CD14-positive monocyte (primary cell): ENCODE measurements around the gene MKLN1. TPM values are rescaled to one million over a fixed set of nuclear protein-coding genes. Genes with fewer than 3 reads are reported as not detected.

ENCODE experiments used
- DNase-seq, 3 donors: peaks; one replicate each; pipeline ENCODE4 v3.0.0-alpha.2; 2011 to 2022
- H2AFZ ChIP-seq: 2 replicates; pipeline ENCODE4 v1.6.0; 2012; ENCODE audit warnings: mild to moderate bottlenecking, low read depth, low read length, inconsistent platforms; ENCODE audit not compliant: insufficient read depth, poor library complexity, severe bottlenecking
- H3K27ac ChIP-seq, 2 donors: 1 replicate in 1 of 2; 2 replicates in 1 of 2; pipeline ENCODE4 v1.5.1; 2012 to 2013; ENCODE audit warnings: low read length in 2 of 2, control low read depth in 1 of 2, inconsistent platforms in 1 of 2, low read depth in 1 of 2, mild to moderate bottlenecking in 1 of 2
- H3K27me3 ChIP-seq, 2 donors: one replicate each; pipeline versions ENCODE4 v1.6.0 to v1.6.1; 2011 to 2013; ENCODE audit warnings: low read length in 2 of 2; ENCODE audit not compliant: control insufficient read depth in 2 of 2, insufficient read depth in 2 of 2
- H3K36me3 ChIP-seq, 2 donors: replicated peaks in 1 of 2; 1 replicate in 1 of 2; 2 replicates in 1 of 2; pipeline versions ENCODE4 v1.5.1 to v1.6.1; 2012 to 2013; ENCODE audit warnings: low read length in 2 of 2, control low read depth in 1 of 2, inconsistent platforms in 1 of 2, mild to moderate bottlenecking in 1 of 2; ENCODE audit not compliant: insufficient read depth in 2 of 2, control insufficient read depth in 1 of 2
- H3K4me1 ChIP-seq, 2 donors: 1 replicate in 1 of 2; 2 replicates in 1 of 2; pipeline versions ENCODE4 v1.5.1 to v1.6.1; 2012 to 2013; ENCODE audit warnings: low read length in 2 of 2, control low read depth in 1 of 2, inconsistent platforms in 1 of 2, mild to moderate bottlenecking in 1 of 2, moderate library complexity in 1 of 2; ENCODE audit not compliant: insufficient read depth in 2 of 2, control insufficient read depth in 1 of 2
- H3K4me2 ChIP-seq: replicated peaks from 2 replicates; pipeline ENCODE3; 2012; ENCODE audit warnings: low read length, moderate library complexity, mild to moderate bottlenecking; ENCODE audit not compliant: poor library complexity, severe bottlenecking; ENCODE audit errors: extremely low read depth
- H3K4me3 ChIP-seq, 3 experiments: fragments of 200-600 bp in 1 of 3; sonication (generic) in 1 of 3; replicated peaks in 1 of 3; 1 replicate in 2 of 3; 2 replicates in 1 of 3; pipeline ENCODE4 v1.5.1; 2011 to 2013; ENCODE audit warnings: low read length in 3 of 3, mild to moderate bottlenecking in 3 of 3, control low read depth in 2 of 3, low read depth in 2 of 3, inconsistent platforms in 1 of 3, moderate library complexity in 1 of 3
- H3K79me2 ChIP-seq: 2 replicates; pipeline ENCODE4 v1.6.0; 2012; ENCODE audit warnings: mild to moderate bottlenecking, control low read depth, inconsistent platforms, low read length, moderate library complexity; ENCODE audit not compliant: insufficient read depth
- H3K9ac ChIP-seq: 2 replicates; pipeline ENCODE4 v1.6.0; 2017; ENCODE audit warnings: low read length, mild to moderate bottlenecking; ENCODE audit not compliant: insufficient read depth, poor library complexity, severe bottlenecking
- H3K9me3 ChIP-seq, 2 donors: replicated peaks in 1 of 2; 1 replicate in 1 of 2; 2 replicates in 1 of 2; pipeline versions ENCODE4 v1.5.1 to v1.6.1; 2012 to 2013; ENCODE audit warnings: low read length in 2 of 2, control low read depth in 1 of 2; ENCODE audit not compliant: control insufficient read depth in 1 of 2, insufficient read depth in 1 of 2
- H4K20me1 ChIP-seq: 2 replicates; pipeline ENCODE4 v1.6.0; 2012; ENCODE audit warnings: mild to moderate bottlenecking, low read length, control low read depth, moderate library complexity; ENCODE audit not compliant: insufficient read depth
- H3K27ac Mint-ChIP-seq, 7 donors: one replicate each; pipeline ENCODE4 v1.8.0; 2020; ENCODE audit warnings: mild to moderate bottlenecking in 7 of 7, mixed read lengths in 7 of 7, moderate library complexity in 6 of 7, inconsistent platforms in 2 of 7
- H3K27me3 Mint-ChIP-seq, 3 donors: one replicate each; pipeline ENCODE4 v1.8.0; 2021 to 2022; ENCODE audit warnings: low read depth in 3 of 3, mild to moderate bottlenecking in 3 of 3, mixed read lengths in 3 of 3, moderate library complexity in 3 of 3, inconsistent platforms in 1 of 3
- H3K36me3 Mint-ChIP-seq, 2 donors: one replicate each; pipeline ENCODE4 v1.8.0; 2020; ENCODE audit warnings: mixed read lengths in 2 of 2, inconsistent platforms in 1 of 2, mild to moderate bottlenecking in 1 of 2
- H3K4me1 Mint-ChIP-seq: one replicate; pipeline ENCODE4 v1.8.0; 2020; ENCODE audit warnings: mild to moderate bottlenecking, mixed read lengths
- H3K4me3 Mint-ChIP-seq, 2 donors: one replicate each; pipeline ENCODE4 v1.8.0; 2020; ENCODE audit warnings: mild to moderate bottlenecking in 2 of 2, mixed read lengths in 2 of 2, moderate library complexity in 1 of 2
- H3K9me3 Mint-ChIP-seq, 7 donors: one replicate each; pipeline ENCODE4 v1.8.0; 2020 to 2022; ENCODE audit warnings: mixed read lengths in 7 of 7, mild to moderate bottlenecking in 6 of 7, moderate library complexity in 6 of 7, inconsistent platforms in 2 of 7
- CTCF ChIP-seq: fragments of 200-600 bp; IDR thresholded peaks from one replicate; pipeline ENCODE4 v1.8.0; 2022; ENCODE audit warnings: antibody characterized with exemption, mild to moderate bottlenecking
- WGBS: methylation state at CpG from one replicate; pipeline ENCODE4 v1.1.5; 2013; ENCODE audit warnings: missing lambda C conversion rate; ENCODE audit not compliant: insufficient coverage; 5-methylcytosine and 5-hydroxymethylcytosine counted together
- intact Hi-C, 2 donors: fragments of 100-400 bp; cut with micrococcal nuclease; formaldehyde crosslinking; loops; one replicate each; pipeline versions ENCODE4 v1.15.0 to v1.15.1; 2023
- polyA plus RNA-seq, 3 donors: library from polyadenylated mRNA; depleted of rRNA in 1 of 3; unstranded in 2 of 3; stranded (reverse) in 1 of 3; fragments of 300-500 nt in 2 of 3; fragments of >200 nt in 1 of 3; fragmentation: Illumina TruSeq in 2 of 3; gene quantifications; 1 replicate in 2 of 3; 2 replicates in 1 of 3; pipeline ENCODE4 v1.2.3, GENCODE V29; 2012 to 2021

Gene MKLN1
- polyA plus RNA-seq, 3 donors = 12.2 to 18.5 (median 17.2) TPM

DNA sequence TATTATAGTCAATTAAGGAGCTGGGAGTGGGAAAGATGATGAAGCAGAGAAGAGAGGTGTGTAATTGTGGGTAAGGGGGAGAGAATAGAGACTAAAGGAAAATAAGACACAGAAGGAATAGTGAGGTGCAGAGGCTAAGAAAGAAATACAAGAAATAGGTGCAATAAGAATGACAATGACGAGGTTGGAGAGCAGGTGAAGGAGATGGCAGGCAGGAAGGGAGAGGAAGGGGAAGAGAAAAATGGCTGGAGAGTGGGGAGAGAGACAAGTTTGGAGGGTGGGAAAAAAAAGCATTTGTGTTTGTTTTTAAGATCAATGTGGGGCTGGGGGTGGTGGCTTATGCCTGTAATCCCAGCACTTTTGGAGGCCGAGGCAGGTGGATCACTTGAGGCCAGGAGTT lies 27.6 kb upstream of the MKLN1 start:
- Histone ChIP-seq H3K9me3 (no peaks in the 10 kb centered on the region), H3K27ac (no peak overlapping the region), H3K4me1 (no peaks in the 10 kb centered on the region), H3K27me3 (no peaks in the 10 kb centered on the region), H3K79me2 (no peaks in the 10 kb centered on the region), H3K36me3 (no peaks in the 10 kb centered on the region), H3K4me3 (no peak overlapping the region), H3K4me2 (no peak overlapping the region), H3K9ac (no peak overlapping the region), H2AFZ (no peak overlapping the region), H4K20me1 (no peaks in the 10 kb centered on the region)
- H3K36me3 Mint-ChIP-seq = no peaks in the 10 kb centered on the region
- WGBS = 100% methylated on average over 1 of the region's 2 CpGs
- no peak overlapping the region for H3K27ac Mint-ChIP-seq
- intact Hi-C loops = no loop called here
- H3K9me3 Mint-ChIP-seq = peaks cover 0 to 2% (median 0%) of the 10 kb centered on the region in 7 donors
- peaks cover 4% of the 10 kb centered on the region for H3K4me1 Mint-ChIP-seq
- TF ChIP-seq CTCF = no peak
- no peak for DNase-seq
- H3K27me3 Mint-ChIP-seq = peaks cover 2 to 6% (median 5%) of the 10 kb centered on the region in 3 donors
- no peak overlapping the region for H3K4me3 Mint-ChIP-seq

GRCh38 chr7:131300572-131301466 lies 26.9 kb upstream of the MKLN1 start:
- no peaks in the 10 kb centered on the region for H3K9me3 ChIP-seq
- H3K9ac ChIP-seq = no peak overlapping the region
- no peaks in the 10 kb centered on the region for H3K27me3 ChIP-seq
- WGBS = no CpG with 5 or more reads among the region's 8 CpGs
- H4K20me1 ChIP-seq = no peaks in the 10 kb centered on the region
- no peak overlapping the region for H3K4me2 ChIP-seq
- no peak for DNase-seq
- Mint-ChIP-seq H3K27me3 (peaks cover 2 to 4% (median 4%) of the 10 kb centered on the region in 3 donors), H3K9me3 (peaks cover 0 to 4% (median 0%) of the 10 kb centered on the region in 7 donors), H3K27ac (no peak overlapping the region), H3K36me3 (no peaks in the 10 kb centered on the region), H3K4me1 (peaks cover 4% of the 10 kb centered on the region), H3K4me3 (no peak overlapping the region)
- no peaks in the 10 kb centered on the region for H3K36me3 ChIP-seq
- H3K4me1 ChIP-seq = no peaks in the 10 kb centered on the region
- H3K4me3 ChIP-seq = no peak overlapping the region
- no peak overlapping the region for H3K27ac ChIP-seq
- H3K79me2 ChIP-seq = no peaks in the 10 kb centered on the region
- no peak overlapping the region for H2AFZ ChIP-seq
- intact Hi-C loops = no loop called here
- TF ChIP-seq CTCF = no peak
